GM12801 (cell line): ENCODE measurements around the gene IDUA.

Experiments
- TF ChIP-seq, protein P1 (sequence below): IDR thresholded peaks from one replicate; pipeline ENCODE4 v1.5.1; 2011; ENCODE audit warnings: control low read depth; ENCODE audit not compliant: insufficient read length; ENCODE audit errors: extremely low read depth

Gene IDUA

DNA sequence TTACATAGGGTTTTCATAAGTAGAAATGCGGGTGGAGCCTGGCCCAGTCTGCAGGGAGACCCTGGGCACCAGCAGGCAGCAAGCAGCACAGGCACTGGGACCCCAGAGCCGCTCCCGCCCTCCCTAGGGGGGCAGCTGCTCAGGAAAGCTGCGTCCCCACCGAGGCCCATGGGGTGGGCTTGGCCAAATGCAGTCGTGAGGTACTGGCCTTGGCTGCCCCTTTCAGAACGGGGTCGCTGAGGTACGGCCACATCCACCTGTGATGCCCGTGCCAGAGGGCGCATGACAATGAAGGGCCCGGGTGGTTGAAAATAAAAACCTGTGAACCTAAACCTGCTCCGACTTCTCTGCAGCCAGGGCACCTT lies 37.9 kb upstream of the IDUA start:
- TF ChIP-seq, protein P1, sequence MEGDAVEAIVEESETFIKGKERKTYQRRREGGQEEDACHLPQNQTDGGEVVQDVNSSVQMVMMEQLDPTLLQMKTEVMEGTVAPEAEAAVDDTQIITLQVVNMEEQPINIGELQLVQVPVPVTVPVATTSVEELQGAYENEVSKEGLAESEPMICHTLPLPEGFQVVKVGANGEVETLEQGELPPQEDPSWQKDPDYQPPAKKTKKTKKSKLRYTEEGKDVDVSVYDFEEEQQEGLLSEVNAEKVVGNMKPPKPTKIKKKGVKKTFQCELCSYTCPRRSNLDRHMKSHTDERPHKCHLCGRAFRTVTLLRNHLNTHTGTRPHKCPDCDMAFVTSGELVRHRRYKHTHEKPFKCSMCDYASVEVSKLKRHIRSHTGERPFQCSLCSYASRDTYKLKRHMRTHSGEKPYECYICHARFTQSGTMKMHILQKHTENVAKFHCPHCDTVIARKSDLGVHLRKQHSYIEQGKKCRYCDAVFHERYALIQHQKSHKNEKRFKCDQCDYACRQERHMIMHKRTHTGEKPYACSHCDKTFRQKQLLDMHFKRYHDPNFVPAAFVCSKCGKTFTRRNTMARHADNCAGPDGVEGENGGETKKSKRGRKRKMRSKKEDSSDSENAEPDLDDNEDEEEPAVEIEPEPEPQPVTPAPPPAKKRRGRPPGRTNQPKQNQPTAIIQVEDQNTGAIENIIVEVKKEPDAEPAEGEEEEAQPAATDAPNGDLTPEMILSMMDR = no peak

DNA sequence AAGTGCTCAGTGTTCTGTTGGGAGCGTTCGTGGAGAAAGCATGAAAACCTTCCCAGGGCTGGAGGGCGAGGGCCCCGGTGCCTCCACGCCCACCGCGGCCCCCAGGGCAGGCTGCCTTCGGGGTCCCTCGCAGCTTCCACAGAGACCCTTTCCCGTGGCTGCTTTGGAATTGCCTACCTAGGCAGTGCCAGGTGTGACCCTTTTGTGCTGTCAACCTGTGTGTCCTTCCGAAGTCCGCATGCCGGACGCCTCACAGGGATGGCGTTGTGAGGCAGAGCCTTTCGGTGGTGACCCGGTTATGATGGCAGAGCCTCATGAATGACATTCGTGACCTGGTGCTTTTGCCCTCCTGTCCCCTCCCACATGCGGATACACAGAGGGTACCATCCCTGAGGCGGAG lies 37.2 kb upstream of the IDUA start:
- TF ChIP-seq, protein P1 = no peak

DNA sequence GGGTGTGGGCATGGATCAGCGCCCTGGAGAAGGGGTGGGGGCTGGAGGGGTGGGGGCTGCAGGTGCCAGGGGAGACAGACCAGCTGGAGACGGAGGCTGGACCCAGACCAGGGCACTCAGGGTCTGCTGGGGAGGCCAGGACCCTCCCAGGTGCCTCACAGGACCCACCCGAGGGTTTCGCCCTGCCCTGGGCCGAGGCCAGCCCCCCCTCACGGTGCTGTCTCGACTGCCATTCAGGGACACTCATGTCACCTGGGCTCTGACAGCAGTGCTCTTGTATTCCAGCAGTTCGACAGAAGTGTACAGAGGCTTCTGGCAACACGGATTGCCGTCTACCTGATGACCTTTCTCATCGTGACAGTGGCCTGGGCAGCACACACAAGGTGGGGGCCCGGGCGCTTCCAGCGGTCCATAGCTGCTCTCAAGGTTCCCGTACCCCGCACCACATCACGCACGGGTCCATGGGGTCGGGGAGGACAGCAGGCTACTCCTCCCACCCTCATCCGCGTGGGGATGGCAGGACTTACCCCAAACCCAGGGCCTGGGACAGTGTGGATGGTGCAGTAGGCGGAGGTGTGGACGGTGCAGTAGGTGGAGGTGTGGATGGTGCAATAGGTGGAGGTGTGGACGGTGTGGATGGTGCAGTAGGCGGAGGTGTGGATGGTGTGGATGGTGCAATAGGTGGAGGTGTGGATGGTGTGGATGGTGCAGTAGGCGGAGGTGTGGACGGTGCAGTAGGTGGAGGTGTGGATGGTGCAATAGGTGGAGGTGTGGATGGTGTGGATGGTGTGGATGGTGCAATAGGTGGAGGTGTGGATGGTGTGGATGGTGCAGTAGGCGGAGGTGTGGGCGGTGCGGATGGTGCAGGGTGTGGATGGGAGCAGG lies 36.5 kb upstream of the IDUA start:
- TF ChIP-seq, protein P1 = no peak

DNA sequence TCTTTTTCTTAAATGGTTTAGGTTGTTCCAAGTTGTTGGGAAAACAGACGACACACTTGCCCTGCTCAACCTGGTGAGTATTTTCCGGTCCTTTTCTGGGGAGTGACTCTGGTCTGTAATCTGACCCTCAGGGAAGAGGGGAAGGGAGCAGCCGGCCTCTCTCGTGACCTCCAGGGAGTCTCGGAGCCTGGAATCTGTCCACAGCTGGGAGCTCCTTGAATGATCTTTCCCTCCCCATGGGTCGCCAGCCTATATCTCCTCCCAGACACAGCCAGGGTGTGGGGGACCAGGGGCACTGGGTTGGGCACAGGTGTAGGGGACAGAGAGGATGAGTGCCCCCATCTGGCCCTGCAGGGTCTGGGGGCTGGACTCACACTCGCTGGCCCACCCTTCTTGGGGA lies 35.7 kb upstream of the IDUA start:
- TF ChIP-seq, protein P1 = no peak

DNA sequence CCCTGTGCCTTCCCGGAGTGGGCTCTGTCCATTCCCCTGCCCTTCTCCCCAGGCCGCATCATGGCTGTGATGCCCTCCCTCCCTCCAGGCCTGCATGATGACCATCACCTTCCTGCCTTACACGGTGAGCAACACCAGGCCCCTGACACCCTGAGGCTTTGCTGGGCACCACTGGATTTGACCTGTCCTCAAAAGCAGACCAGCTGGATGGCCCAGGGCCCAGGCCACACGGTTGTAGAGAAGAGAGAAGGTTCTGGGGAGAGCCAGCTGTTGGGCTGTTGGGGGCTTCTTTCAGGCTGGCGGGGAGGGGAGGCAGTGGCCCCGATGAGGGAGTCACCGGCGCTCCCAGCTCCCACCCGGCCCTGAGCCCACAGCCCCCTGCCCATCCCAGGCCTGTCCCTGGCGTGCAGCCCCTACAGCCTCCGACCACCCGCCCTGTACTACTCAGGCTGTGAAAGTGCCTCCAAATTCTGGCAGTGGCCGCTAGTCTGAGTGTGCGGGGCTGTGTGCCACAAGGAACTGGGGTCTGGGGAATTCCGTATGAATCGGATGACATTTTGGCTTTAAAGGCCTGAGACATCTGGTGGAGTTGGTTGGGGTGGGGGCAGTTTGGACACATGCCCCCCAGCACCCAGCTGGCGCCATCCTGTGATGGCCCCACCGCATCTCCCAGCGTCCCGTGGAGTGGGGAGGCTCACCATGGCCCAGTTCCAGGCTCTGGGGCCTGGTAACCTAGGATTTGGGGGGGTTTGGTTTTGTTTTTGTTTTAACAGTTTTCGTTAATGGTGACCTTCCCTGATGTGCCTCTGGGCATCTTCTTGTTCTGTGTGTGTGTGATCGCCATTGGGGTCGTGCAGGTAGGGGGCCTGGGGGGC lies 35.0 kb upstream of the IDUA start:
- TF ChIP-seq, protein P1 = no peak

DNA sequence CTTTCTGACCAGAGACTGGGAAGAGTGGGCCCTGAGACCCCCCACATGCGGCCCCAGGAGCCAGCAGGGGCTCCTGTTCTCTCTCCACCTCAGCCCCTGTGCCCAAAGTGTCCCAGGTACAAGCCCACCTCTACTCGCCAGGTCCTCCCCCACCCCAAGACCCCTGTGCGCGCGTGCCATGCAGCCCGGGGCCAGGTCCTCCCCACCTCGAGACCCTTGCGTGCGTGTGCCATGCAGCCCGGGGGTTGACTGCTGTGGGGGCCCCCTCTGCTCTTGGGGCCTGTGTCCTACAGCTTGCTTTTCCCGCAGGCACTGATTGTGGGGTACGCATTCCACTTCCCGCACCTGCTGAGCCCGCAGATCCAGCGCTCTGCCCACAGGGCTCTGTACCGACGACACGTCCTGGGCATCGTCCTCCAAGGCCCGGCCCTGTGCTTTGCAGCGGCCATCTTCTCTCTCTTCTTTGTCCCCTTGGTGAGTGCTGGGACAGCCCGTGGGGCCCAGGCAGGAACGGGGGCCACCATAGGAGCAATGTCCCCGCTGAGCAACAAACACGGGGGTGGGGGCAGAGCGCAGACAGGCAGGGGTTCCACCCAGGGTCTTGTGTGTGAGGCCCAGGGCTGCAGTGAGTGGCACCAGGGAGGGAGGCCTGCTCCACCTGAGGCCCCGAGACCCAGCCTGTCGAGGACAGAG lies 33.8 kb upstream of the IDUA start:
- TF ChIP-seq, protein P1 = no peak

DNA sequence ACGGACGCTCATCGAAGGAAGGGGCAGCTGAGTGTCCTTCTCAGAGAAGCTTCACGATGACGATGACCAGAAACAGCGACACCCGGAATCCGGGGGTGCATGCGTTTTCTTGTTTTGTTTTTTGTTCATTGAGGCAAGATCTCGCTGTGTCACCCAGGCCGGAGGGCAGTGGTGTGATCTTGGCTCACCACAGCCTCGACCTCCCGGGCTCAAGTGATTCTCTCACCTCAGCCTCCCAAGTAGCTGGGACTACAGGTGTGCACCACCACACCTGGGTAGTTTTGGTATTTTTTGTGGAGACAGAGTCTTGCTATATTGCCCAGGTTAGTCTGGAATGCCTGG lies 33.3 kb upstream of the IDUA start:
- TF ChIP-seq, protein P1 = no peak
